ENCODE measurements around the gene SURF1. TPM values are rescaled to one million over a fixed set of nuclear protein-coding genes. Genes with fewer than 3 reads are reported as not detected.

SURF1 gene
- polyA plus RNA-seq, 4 donors: 22.0 to 50.5 (median 38.9) TPM

Other genes with a start within 250 kb of the SURF1 start
- gene RALGDS, start 235.2 kb downstream of the SURF1 start, polyA plus RNA-seq (ENCODE audit: insufficient read length in 4 of 4): 10 to 100 TPM; 28.5 to 39.6 (median 33.9) TPM
- gene GBGT1, start 192.6 kb downstream of the SURF1 start, polyA plus RNA-seq (ENCODE audit: insufficient read length in 4 of 4): 1 to 10 TPM; 1.8 to 4.7 (median 2.4) TPM
- gene OBP2B, start 147.2 kb downstream of the SURF1 start, polyA plus RNA-seq (ENCODE audit: insufficient read length in 4 of 4): under 1 TPM in 2 of 4 donors, not detected in 2; 0.29 to 0.32 TPM
- gene ABO, start 81.3 kb downstream of the SURF1 start, polyA plus RNA-seq (ENCODE audit: insufficient read length in 4 of 4): 10 to 100 TPM in 3 of 4 donors, 1 to 10 TPM in 1; 3.0 to 29.2 (median 15.2) TPM
- 10 to 100 TPM; 21.1 to 36.9 (median 26.7) TPM for gene SURF6, start 20.3 kb downstream of the SURF1 start, polyA plus RNA-seq (ENCODE audit: insufficient read length in 4 of 4)
- 10 to 100 TPM; 24.2 to 29.9 (median 24.8) TPM for gene MED22, start 8.4 kb downstream of the SURF1 start, polyA plus RNA-seq (ENCODE audit: insufficient read length in 4 of 4)
- 1,000 to 10,000 TPM; 2,222 to 2,557 (median 2,398) TPM for gene RPL7A, start 8.3 kb downstream of the SURF1 start, polyA plus RNA-seq (ENCODE audit: insufficient read length in 4 of 4)
- gene SURF2, start 63 bp upstream of the SURF1 start, polyA plus RNA-seq (ENCODE audit: insufficient read length in 4 of 4): 10 to 100 TPM; 12.4 to 25.6 (median 20.9) TPM
- gene SURF4, start 19.6 kb upstream of the SURF1 start, polyA plus RNA-seq (ENCODE audit: insufficient read length in 4 of 4): 100 to 1,000 TPM; 159 to 184 (median 178) TPM
- gene STKLD1, start 19.9 kb upstream of the SURF1 start, polyA plus RNA-seq (ENCODE audit: insufficient read length in 4 of 4): 1 to 10 TPM; 2.9 to 6.7 (median 4.5) TPM
- 10 to 100 TPM; 23.2 to 30.3 (median 27.7) TPM for gene REXO4, start 61.5 kb upstream of the SURF1 start, polyA plus RNA-seq (ENCODE audit: insufficient read length in 4 of 4)
- gene ADAMTS13, start 65.9 kb upstream of the SURF1 start, polyA plus RNA-seq (ENCODE audit: insufficient read length in 4 of 4): 10 to 100 TPM in 1 of 4 donors, 1 to 10 TPM in 3; 7.1 to 14.0 (median 7.6) TPM
- 10 to 100 TPM; 16.6 to 36.6 (median 28.5) TPM for gene CACFD1, start 103.5 kb upstream of the SURF1 start, polyA plus RNA-seq (ENCODE audit: insufficient read length in 4 of 4)
- 1 to 10 TPM in 3 of 4 donors, under 1 TPM in 1; 0.76 to 1.8 (median 1.5) TPM for gene SLC2A6, start 122.6 kb upstream of the SURF1 start, polyA plus RNA-seq (ENCODE audit: insufficient read length in 4 of 4)
- under 1 TPM in 1 of 4 donors, not detected in 3; 0.22 TPM for gene MYMK, start 168.5 kb upstream of the SURF1 start, polyA plus RNA-seq (ENCODE audit: insufficient read length in 4 of 4)
- 10 to 100 TPM in 1 of 4 donors, 1 to 10 TPM in 3; 1.7 to 38.7 (median 2.5) TPM for gene ADAMTSL2, start 178.2 kb upstream of the SURF1 start, polyA plus RNA-seq (ENCODE audit: insufficient read length in 4 of 4)

Measured in left renal pelvis (tissue), 4 donors.